ENCODE measurements around the gene NRXN2. TPM values are rescaled to one million over a fixed set of nuclear protein-coding genes. Genes with fewer than 3 reads are reported as not detected.

NRXN2 gene
- total and polyA plus RNA-seq, 4 donors: 0.17 to 2.8 (median 1.4) TPM

DNA sequence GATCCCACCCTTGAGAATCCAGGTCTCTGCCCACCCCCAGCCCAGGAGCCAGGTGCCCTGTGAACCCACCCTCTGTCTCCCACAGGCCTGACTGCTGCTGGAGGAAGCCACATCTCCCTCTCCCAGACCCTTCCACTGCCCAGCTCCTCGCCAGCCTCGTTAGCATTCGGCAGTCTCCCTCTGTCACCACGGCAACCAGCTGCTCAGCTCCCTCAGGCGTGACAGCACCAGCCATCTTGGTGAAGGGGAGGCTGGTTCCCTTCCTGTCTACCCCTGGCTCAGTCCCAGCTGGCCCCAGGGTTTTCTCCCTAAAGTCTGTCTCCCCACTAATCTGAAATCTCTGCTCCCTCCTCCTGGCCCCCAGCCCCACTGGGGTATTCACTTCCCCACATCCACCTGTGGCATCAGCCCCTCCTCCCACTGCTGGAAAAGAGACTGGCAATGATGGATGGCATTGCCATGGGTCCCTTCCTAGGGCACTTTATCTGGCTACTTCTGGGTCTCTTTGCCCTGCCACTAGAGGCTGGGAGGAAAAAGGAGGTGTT, 28.1 kb downstream of the NRXN2 start:
- DNase-seq (ENCODE audit: low spot score): no peak
- TF ChIP-seq RAD21 (IDR thresholded peaks at IDR 0.05) (no peak), HNF4A (conservative IDR thresholded peaks at IDR 0.05) (no peak), SP1 (IDR thresholded peaks at IDR 0.05) (no peak), GABPA (IDR thresholded peaks at IDR 0.05 in 1 of 2, conservative IDR thresholded peaks at IDR 0.05 in 1 of 2) (no peak), JUND (IDR thresholded peaks at IDR 0.05) (no peak), FOXA1 (IDR thresholded peaks at IDR 0.05) (no peak), FOXA2 (IDR thresholded peaks at IDR 0.05) (no peak), YY1 (IDR thresholded peaks at IDR 0.05) (no peak), TAF1 (conservative IDR thresholded peaks at IDR 0.05) (no peak), ZBTB33 (IDR thresholded peaks at IDR 0.05) (no peak), NR2F2 (IDR thresholded peaks at IDR 0.05) (no peak), HNF4G (IDR thresholded peaks at IDR 0.05) (no peak), EGR1 (IDR thresholded peaks at IDR 0.05; ENCODE audit: low read depth in 2 of 2) (no peak)
- TF ChIP-seq, protein P1, sequence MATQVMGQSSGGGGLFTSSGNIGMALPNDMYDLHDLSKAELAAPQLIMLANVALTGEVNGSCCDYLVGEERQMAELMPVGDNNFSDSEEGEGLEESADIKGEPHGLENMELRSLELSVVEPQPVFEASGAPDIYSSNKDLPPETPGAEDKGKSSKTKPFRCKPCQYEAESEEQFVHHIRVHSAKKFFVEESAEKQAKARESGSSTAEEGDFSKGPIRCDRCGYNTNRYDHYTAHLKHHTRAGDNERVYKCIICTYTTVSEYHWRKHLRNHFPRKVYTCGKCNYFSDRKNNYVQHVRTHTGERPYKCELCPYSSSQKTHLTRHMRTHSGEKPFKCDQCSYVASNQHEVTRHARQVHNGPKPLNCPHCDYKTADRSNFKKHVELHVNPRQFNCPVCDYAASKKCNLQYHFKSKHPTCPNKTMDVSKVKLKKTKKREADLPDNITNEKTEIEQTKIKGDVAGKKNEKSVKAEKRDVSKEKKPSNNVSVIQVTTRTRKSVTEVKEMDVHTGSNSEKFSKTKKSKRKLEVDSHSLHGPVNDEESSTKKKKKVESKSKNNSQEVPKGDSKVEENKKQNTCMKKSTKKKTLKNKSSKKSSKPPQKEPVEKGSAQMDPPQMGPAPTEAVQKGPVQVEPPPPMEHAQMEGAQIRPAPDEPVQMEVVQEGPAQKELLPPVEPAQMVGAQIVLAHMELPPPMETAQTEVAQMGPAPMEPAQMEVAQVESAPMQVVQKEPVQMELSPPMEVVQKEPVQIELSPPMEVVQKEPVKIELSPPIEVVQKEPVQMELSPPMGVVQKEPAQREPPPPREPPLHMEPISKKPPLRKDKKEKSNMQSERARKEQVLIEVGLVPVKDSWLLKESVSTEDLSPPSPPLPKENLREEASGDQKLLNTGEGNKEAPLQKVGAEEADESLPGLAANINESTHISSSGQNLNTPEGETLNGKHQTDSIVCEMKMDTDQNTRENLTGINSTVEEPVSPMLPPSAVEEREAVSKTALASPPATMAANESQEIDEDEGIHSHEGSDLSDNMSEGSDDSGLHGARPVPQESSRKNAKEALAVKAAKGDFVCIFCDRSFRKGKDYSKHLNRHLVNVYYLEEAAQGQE (IDR thresholded peaks at IDR 0.05): no peak
- TF ChIP-seq, protein P2, sequence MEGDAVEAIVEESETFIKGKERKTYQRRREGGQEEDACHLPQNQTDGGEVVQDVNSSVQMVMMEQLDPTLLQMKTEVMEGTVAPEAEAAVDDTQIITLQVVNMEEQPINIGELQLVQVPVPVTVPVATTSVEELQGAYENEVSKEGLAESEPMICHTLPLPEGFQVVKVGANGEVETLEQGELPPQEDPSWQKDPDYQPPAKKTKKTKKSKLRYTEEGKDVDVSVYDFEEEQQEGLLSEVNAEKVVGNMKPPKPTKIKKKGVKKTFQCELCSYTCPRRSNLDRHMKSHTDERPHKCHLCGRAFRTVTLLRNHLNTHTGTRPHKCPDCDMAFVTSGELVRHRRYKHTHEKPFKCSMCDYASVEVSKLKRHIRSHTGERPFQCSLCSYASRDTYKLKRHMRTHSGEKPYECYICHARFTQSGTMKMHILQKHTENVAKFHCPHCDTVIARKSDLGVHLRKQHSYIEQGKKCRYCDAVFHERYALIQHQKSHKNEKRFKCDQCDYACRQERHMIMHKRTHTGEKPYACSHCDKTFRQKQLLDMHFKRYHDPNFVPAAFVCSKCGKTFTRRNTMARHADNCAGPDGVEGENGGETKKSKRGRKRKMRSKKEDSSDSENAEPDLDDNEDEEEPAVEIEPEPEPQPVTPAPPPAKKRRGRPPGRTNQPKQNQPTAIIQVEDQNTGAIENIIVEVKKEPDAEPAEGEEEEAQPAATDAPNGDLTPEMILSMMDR (IDR thresholded peaks at IDR 0.05; ENCODE audit: low read depth, low read length, missing input control): no peak
- peaks cover 0 to 5% (median under 1%) of the 10 kb centered on the region in 4 donors for H3K27me3 ChIP-seq (ENCODE audit: control insufficient read depth in 4 of 4, insufficient read depth in 4 of 4, low read length in 3 of 4)
- no peak overlapping the region for H3K9ac ChIP-seq (ENCODE audit: low read depth in 1 of 2, low read length in 2 of 2)
- no peaks in the 10 kb centered on the region for H3K4me1 ChIP-seq (ENCODE audit: control insufficient read depth in 4 of 4, insufficient read depth in 4 of 4, low read length in 3 of 4)
- 55% methylated on average over 5 of the region's 5 CpGs for WGBS
- no peak overlapping the region for H3K27ac ChIP-seq (ENCODE audit: low read depth in 1 of 2, low read length in 2 of 2)
- no peaks in the 10 kb centered on the region for H3K36me3 ChIP-seq (ENCODE audit: control insufficient read depth in 4 of 4, insufficient read depth in 3 of 4, low read depth in 1 of 4, low read length in 3 of 4)
- H3K4me3 ChIP-seq (ENCODE audit: low read depth in 1 of 3, low read length in 3 of 3): no peak overlapping the region
- no peaks in the 10 kb centered on the region for H3K9me3 ChIP-seq (ENCODE audit: control insufficient read depth in 4 of 4, low read length in 3 of 4)

DNA sequence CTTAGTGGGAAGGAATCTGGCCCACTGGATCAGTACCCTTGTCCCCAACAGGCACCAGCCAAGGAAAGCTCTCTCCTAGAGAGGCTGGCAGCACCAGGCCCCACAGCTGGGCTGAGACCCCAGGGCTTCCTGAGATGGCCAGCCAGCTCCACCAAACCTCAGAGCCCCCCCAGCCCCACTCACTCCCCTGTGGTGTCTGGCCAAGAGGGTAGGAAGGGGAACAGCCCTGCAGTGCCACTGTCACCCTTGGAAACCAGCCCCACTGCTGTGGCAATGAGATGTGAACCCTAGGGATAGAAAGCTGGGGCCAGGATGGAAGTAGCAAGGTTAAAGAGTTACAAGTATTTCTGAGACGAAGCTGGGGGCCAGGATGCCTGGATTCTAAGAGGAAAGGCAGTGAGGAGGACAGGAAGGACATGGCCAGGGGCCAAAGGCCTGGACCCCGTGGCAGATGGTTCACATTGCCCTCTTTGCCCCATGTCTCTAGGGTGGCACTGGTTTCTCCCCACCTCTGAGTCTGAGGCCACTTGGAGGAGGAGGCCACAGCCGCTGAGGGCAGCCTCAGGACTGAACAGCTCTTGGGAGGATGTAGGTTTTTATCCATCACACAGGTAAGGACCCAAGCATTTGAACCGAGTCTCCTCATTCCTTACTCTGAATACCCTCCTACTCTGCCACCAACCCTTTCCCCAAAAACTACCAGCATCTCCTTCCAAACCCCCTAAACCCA, 28.8 kb downstream of the NRXN2 start:
- no peaks in the 10 kb centered on the region for H3K36me3 ChIP-seq (ENCODE audit: control insufficient read depth in 4 of 4, insufficient read depth in 3 of 4, low read depth in 1 of 4, low read length in 3 of 4)
- no peak overlapping the region for H3K4me3 ChIP-seq (ENCODE audit: low read depth in 1 of 3, low read length in 3 of 3)
- no peak overlapping the region for H3K27ac ChIP-seq (ENCODE audit: low read depth in 1 of 2, low read length in 2 of 2)
- no peaks in the 10 kb centered on the region for H3K9me3 ChIP-seq (ENCODE audit: control insufficient read depth in 4 of 4, low read length in 3 of 4)
- 61% methylated on average over 4 of the region's 4 CpGs for WGBS
- H3K4me1 ChIP-seq (ENCODE audit: control insufficient read depth in 4 of 4, insufficient read depth in 4 of 4, low read length in 3 of 4): no peaks in the 10 kb centered on the region
- peaks cover 0 to 5% (median under 1%) of the 10 kb centered on the region in 4 donors for H3K27me3 ChIP-seq (ENCODE audit: control insufficient read depth in 4 of 4, insufficient read depth in 4 of 4, low read length in 3 of 4)
- no peak for DNase-seq (ENCODE audit: low spot score)
- no peak overlapping the region for H3K9ac ChIP-seq (ENCODE audit: low read depth in 1 of 2, low read length in 2 of 2)
- TF ChIP-seq, protein P2 (IDR thresholded peaks at IDR 0.05; ENCODE audit: low read depth, low read length, missing input control): no peak
- TF ChIP-seq ZBTB33 (IDR thresholded peaks at IDR 0.05): no peak
- TF ChIP-seq, protein P1 (IDR thresholded peaks at IDR 0.05): no peak

Measured in liver (tissue), 9 donors.